Suppressor macrophage treated with lipopolysaccharide for 4 hours (primary cell): ENCODE data around the gene LARGE1.

ENCODE experiments used
- DNase-seq: peaks from one replicate; pipeline ENCODE4 v3.0.0-alpha.2; 2020

LARGE1 gene

GRCh38 chr22:33515795-33516194 is 404.5 kb downstream of the LARGE1 start:
- DNase-seq = no peak

- no peak for DNase-seq
Observed at GRCh38 chr22:33513388-33514338, 406.6 kb downstream of the LARGE1 start.

- no peak for DNase-seq
Observed at GRCh38 chr22:33512908-33513307, 407.4 kb downstream of the LARGE1 start.

- no peak for DNase-seq
Observed at GRCh38 chr22:33510429-33510904, 409.8 kb downstream of the LARGE1 start.

DNA sequence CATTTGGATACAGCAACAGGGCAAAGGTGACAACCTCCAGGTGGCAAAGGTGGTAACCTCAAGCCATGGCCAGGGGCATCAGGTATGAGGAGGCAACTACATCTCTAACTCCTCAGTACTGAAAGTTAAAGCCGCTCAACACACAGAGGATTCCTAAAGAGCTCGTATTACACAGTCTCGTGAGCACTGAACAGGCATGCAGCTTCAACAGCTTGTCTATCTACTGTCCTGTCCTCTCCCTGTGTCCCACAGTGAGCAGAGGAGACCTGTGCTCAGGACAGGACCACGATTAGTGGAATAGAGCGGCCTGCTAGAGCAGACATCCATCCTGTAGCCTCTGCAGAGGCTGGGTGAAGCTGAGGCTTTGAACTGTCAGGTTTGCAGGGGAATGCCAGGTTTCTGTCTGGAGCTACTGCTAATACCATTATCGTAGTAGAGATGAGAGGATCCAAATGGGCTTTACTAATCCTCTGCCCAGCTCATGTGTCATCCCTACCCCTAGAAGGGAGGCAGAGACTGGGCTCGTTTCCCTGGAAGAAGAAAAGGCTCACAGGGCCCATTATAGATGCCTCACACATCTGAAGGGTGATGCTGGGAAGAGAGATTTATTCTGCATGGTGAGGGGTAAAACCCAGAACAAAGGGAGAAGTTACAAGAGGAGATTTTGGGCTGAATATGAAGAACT is 415.2 kb downstream of the LARGE1 start:
- DNase-seq = no peak

DNA sequence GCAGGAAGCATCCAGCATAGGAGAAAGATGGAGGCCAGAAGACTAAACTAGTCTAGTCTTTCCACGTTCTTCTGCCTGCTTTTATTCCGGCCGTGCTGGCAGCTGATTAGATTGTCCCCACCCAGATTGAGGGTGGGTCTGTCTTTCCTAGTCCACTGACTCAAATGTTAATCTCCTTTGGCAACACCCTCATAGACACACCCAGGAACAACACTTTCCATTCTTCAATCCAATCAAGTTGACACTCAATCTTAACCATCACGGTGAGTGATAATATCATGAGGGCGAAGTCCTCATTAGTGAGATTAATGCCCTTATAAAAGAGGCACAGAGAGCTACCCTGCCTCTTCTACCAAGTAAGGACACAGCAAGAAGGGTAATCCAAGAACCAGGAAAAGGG is 424.2 kb downstream of the LARGE1 start:
- no peak for DNase-seq

DNA sequence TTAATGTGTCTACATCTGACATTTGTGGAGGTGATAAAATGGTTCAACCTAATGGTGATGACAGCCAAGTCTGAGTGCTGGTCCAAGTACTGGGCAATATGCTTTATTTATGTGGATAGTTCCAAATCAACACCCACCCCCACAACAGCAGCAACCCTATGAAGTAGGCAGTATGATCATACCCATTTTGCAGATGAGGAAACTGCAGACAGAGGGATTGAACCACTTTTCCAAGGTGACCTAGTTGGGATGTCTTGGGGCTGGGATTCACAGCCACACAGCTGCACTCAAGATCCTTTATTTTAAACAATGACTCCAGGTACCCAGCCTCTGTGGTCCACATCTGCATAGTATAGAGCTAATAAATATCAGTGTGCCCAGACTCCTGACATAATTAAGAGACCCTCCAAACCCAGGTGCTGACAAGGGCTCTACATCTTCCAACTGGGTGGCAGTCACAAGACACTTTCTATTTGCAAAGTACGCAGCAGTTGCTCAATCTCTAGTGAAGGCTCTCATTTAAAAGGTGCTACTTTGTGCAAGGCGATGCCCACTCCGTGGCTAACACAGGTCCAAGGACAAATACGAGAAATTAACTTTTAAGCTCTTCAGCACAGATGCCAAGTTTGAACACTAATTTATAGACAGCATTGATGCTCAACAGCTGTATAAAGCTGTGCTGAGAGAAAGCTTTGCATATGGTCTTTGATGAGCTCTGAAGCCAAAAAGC is 426.6 kb downstream of the LARGE1 start:
- no peak for DNase-seq

DNA sequence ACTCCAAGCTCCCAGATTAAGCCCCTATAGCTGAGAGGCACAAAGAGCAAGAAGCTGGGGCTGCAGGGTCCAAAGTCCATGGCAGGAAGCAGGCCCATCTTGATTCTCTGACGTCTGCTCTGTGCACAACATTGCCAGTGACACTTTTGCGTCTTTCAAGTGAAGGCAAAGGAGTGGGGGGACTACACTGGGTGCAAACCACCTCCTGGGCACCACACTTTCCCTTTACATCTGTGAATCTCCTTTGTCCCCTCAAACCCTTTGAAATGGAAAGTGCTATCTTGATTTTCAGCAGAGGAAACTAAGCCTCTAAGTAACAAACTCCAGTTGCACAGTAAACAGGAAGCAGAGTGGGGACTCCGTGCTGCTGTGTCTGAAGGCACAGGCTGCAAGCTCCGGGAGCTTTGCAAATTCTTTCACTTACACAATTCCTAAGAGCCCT is 428.0 kb downstream of the LARGE1 start:
- no peak for DNase-seq

GRCh38 chr22:33487041-33487716 is 433.1 kb downstream of the LARGE1 start:
- no peak for DNase-seq

DNA sequence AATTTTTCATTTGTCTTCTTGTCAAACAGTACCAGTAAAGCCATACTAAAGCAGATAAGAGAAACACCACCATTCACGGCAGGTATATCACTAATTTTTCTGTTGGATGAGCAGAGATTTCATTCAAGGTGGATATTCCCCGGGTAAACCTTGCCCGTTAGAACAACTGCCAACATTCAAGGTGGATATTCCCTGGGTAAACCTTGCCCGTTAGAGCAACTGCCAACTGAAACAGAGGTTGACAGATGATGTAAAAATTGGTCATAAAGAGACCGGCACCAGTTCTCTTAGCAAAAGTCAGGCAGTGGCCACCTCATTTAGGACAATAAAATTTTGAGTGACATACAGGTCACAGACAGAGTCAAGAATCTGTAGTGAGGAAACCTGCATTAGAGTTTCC is 438.7 kb downstream of the LARGE1 start:
- DNase-seq = no peak

DNA sequence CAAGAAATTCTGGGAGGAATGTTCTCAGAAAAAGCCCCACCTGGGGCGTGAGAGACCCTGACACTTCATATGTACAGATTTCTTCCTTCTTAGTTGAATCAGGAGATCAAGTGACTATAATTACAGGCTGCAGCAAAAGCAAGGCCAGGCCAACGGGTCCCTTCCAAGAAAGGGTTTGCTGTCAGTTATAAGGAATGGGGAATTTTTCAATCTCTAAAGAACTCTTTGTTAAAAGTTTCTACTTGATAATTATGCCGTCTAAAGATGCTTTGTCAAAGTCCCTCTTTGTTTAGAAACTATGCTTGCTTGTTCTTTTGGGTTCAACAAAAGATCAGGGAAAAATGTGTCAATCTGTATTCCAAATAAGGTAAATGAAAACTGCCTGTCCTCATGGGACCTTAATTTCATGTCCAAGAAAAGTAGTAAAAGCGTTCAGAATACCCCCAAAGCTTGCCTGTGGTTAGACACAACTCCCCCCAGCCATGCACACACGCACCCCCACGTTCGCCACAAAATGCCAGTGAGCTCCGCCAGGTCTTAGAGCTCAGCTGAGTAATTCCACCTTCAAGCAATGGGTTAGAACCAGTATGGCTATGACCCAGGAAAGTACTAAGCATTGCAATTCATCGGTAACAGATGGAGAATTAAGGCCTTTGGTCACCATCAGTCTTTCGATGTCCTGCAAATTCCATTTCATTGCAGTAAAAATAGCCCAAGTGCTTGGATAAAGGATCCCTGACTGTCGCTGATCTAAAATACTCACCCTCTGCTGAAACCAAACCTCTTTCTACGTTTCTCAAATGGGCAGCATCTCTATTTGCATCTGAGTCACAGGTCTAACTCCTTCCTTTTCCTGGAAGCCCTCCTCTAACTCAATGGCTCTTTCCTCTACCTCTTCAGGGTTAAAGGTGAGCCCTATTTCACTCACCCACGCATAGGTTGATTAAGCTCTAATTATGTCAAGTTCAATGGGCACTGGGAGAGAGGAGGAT is 442.9 kb downstream of the LARGE1 start:
- no peak for DNase-seq

DNA sequence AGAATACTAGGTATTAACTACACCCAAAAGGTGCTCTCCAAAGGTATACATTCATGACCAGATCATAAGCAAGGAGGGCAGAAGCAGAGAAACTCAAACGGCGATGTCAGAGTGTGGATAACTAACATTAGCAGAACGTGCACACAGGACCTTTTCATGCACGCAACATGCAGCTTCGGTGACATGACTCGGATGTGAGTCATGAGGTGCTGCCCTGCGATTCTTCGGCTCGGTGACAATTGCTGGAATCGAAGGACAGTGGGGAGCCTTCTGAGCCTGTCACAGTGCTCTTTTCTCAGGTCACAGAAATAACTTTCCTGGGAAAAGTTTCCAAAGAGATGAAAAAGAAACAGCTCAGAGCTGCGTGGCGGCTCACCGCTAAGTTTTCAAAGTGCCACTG is 443.6 kb downstream of the LARGE1 start:
- DNase-seq = no peak

- no peak for DNase-seq
Observed at GRCh38 chr22:33476206-33476605, 444.1 kb downstream of the LARGE1 start.

DNA sequence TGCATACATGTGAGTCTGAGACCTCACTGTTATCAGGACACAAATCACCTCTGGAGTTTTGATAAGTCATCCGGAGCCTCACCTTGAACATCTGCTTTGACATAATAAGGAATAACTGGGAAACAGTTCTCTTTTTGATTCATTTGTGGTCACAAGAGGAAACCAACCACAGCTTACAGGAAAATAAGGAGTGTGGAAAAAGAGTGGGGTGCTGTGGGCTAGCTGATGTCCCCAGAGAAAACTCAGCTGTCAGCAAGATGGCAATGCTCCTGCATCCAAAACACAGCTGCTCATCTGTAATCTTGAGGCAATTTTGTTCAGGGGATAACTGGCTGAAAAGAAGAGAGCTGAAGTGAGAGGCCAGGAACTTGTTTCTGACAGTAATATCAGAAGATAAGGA is 445.7 kb downstream of the LARGE1 start:
- no peak for DNase-seq

DNA sequence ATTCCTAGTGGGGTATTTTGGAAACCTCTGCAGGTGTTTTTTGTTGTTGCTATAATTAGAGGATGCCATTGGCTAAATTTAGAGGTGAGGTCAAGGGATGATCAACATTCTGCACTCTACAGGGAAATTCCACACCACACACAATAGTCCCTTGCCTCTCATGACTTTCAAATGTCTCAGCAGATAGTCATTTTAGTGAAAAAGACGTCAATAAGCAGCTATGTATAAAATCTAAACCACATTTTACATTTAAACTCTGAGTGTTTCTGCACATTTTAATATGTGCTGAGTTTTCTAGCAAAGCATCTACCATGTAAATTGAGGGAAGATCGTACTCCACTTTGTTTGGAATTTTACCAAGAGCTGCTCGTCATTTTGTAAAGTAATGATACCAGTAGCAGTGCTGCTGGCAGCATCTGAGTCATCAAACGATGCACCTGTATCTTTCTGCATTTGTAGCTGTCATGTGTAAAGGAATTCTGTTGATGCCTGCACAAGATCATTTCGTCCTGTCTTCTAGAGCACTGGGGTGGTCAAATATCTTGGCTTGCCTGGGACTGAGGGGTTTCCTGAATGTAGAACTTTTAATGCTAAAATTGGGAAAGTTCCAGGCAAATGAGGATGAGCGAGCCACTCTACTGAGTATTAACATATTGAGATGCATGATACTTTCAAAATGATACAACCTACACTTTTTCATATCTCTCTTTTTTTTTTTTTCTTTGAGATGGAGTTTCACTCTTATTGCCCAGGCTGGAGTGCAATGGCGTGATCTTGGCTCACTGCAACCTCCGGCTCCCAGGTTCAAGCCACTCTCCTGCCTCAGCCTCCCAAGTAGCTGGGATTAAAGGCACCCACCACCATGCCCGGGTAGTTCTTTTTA is 447.6 kb downstream of the LARGE1 start:
- no peak for DNase-seq

DNA sequence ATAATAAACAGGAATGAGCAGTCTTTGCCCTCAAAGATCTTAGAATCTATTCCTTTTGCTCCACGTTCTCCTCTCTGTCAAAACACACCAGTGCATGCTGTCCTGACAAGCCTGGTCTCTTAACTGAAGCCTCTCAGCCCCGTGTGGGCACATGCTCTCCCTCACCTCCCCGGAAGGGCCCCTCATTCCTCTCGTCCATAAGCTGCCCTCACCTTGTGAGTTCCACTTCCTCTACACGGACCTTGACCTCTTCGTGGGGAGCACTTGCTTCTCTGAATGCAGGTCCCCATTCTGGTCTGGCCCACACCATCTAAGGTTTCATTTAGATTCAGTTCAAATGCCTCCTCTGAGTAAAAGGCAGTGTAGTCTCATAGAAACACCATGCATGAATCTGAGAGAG is 449.8 kb downstream of the LARGE1 start:
- no peak for DNase-seq

GRCh38 chr22:33467620-33468095 is 452.6 kb downstream of the LARGE1 start:
- no peak for DNase-seq

DNA sequence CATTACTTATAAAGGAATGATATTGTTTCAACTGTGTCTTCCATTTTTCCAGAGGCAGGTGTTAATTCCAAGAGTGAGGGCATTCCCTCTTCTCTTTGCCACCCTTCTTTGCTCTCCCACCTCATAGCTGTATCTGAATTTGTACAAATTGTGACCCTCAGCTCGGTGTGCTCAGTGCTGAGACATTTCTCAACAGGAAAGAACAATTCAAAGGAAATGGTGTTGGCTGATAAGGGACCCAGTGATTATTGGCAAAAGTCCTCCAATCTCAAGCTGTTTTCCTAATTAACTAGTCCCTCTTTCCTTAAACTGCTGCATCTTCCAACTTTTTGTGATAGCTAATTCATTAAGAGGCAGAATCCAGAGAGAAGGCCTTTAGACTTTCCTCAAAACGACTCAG is 453.2 kb downstream of the LARGE1 start:
- DNase-seq = no peak

DNA sequence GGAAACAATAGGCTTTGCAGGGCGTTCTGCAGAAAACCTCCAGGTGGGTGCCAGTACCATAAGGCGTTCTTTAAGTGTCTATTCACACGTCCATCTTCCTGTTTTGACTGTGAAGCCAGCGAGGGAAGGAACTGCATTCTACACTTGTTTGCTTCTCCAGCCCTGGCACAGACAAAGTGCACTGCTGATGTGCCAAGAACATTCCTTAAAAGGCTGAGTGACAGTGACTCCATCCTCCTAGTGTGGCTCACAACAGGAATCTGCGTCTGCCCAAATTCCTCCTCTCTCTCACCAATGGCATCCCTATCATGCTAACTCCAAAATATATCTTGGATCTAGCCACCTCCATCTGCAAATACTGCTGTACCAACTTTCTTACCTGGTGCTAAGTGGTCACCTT is 454.7 kb downstream of the LARGE1 start:
- no peak for DNase-seq

DNA sequence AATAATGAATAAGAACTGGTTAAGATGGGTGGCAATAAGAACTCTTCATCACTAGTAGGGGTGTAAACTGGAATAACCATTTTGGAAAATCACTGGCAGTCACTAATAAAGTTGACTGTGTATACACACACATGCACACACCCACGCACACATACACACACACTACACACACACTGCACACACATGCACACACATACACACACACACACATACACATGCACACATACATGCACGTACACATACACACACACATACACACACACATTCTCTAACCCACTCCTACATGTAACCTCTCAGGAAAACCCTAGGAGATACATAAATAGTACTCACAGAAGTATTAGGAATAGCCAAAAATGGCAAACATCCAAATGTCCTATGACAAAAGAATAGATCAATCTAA is 455.6 kb downstream of the LARGE1 start:
- DNase-seq = no peak
